Psoas muscle (tissue), 8 donors: ENCODE results near the gene SNAP47. TPM values are rescaled to one million over a fixed set of nuclear protein-coding genes. Genes with fewer than 3 reads are reported as not detected.

Experiments
- ATAC-seq, 4 donors: fragments of 200-7000 bp; cut with Tn5 transposase; one replicate each; pipeline ENCODE4 v1.9.1; 2020; ENCODE audit warnings: moderate library complexity in 3 of 4, mild to moderate bottlenecking in 2 of 4
- DNase-seq, 2 donors: peaks; one replicate each; pipeline ENCODE4 v3.0.0-alpha.2; 2020
- H3K27ac ChIP-seq: fragments of 200-600 bp; one replicate; pipeline ENCODE4 v1.8.0; 2022
- H3K27me3 ChIP-seq, 3 donors: fragments of 200-600 bp in 1 of 3; one replicate each; pipeline versions ENCODE4 v1.6.1 to v1.8.0; 2013 to 2022; ENCODE audit warnings: low read length in 2 of 3, mild to moderate bottlenecking in 2 of 3, moderate library complexity in 1 of 3; ENCODE audit not compliant: insufficient read depth in 3 of 3
- H3K36me3 ChIP-seq, 2 donors: fragments of 200-600 bp in 1 of 2; one replicate each; pipeline versions ENCODE4 v1.6.1 to v1.8.0; 2013 to 2022; ENCODE audit warnings: low read depth in 1 of 2, mild to moderate bottlenecking in 1 of 2, moderate library complexity in 1 of 2; ENCODE audit not compliant: insufficient read depth in 1 of 2
- H3K4me1 ChIP-seq: fragments of 200-600 bp; one replicate; pipeline ENCODE4 v1.8.0; 2022
- H3K4me3 ChIP-seq: fragments of 200-600 bp; one replicate; pipeline ENCODE4 v1.8.0; 2022; ENCODE audit warnings: mild to moderate bottlenecking
- H3K9me3 ChIP-seq: fragments of 200-600 bp; one replicate; pipeline ENCODE4 v1.8.0; 2022
- WGBS, 3 donors: extraction: QIAGEN DNeasy Blood & Tissue Kit; methylation state at CpG; one replicate each; pipeline versions ENCODE4 v1.1.6 to v1.1.7; 2013; 5-methylcytosine and 5-hydroxymethylcytosine counted together
- intact Hi-C, 2 donors: fragments of 100-400 bp; cut with DNase I; formaldehyde crosslinking; loops; one replicate each; pipeline versions ENCODE4 v1.11.0 to v1.14.2; 2022
- polyA plus RNA-seq, 3 donors: library from polyadenylated mRNA; stranded (reverse); fragments of 200-250 nt; gene quantifications; one replicate each; pipeline ENCODE4 v1.2.3, GENCODE V29; 2013
- total RNA-seq, 4 donors: library from RNA; stranded (reverse); fragmentation: NEBNext Ultra II Directional in 2 of 4; extraction: Animal tissue kit (Norgen Biotek cat#: 25700) in 2 of 4; gene quantifications; one replicate each; pipeline versions ENCODE4 v1.2.1 to v1.2.4, GENCODE V29; 2021 to 2023
- TF ChIP-seq, protein P1 (sequence below): fragments of 200-600 bp; IDR thresholded peaks from one replicate; pipeline ENCODE4 v1.8.0; 2022; ENCODE audit warnings: antibody characterized with exemption
- donor health status: healthy with polysubstance abuse.
- donor health status: DM: no; HTN: no; CAD: no; lungs with moderate emphysema.
- donor health status: Bipolar disorder and iron deficiency.
- donor health status: healthy.
- donor health status: DM: yes; HTN: yes; CAD: no.
- donor health status: DM: no; HTN: no; CAD: no.
- donor health status: DM: no; HTN: no; CAD: no.
- donor health status: DM: yes; HTN: yes; CAD: no.

Gene SNAP47
- total and polyA plus RNA-seq, 7 donors: 17.9 to 40.5 (median 26.6) TPM

DNA sequence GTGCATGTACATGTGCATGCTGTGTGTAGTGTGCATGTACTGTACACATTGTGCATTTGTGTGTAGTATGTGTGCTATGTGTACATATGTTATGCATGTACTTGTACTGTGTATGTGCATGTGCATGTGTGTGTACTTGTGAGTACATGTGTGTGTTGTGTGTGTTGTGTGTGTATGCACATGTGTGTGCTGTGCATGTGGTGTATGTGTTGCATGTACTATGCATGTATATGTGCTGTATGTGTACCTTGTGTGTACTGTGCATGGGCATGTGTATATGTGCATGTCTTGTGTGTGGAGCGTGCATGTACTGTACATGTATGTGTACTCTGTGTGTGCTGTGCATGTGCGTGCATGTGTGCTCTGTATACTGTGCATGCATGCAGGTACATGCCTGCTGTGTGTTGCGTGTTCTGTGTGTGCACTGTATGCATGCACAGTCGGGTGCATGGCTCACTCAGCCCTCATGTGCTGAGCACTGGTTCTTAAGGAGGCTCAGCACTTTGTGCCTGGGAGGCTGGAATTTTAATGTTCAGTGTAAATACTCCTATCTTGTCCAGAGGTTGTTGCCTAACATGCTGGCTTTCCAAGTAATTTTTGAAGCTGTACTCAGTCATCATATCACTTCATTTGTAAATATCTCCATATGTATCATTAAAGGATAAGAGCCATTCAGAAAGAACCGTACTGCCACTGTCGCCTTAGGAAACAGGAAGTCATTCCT is 32.3 kb downstream of the SNAP47 start:
- H3K4me3 ChIP-seq: no peak overlapping the region
- peaks cover 10 to 39% of the 10 kb centered on the region in 2 donors for H3K36me3 ChIP-seq
- no peaks in the 10 kb centered on the region for H3K27me3 ChIP-seq
- intact Hi-C loops: loop anchor here in 1 of 2 donors (10.0 kb wide), 1 partner anchor 307 kb away; no protein-coding TSS in a partner anchor
- WGBS, 3 donors: 92 to 94% (median 92%) methylated on average over 6 of the region's 6 CpGs
- no peak for ATAC-seq
- H3K4me1 ChIP-seq: peaks cover 18% of the 10 kb centered on the region
- TF ChIP-seq, protein P1, sequence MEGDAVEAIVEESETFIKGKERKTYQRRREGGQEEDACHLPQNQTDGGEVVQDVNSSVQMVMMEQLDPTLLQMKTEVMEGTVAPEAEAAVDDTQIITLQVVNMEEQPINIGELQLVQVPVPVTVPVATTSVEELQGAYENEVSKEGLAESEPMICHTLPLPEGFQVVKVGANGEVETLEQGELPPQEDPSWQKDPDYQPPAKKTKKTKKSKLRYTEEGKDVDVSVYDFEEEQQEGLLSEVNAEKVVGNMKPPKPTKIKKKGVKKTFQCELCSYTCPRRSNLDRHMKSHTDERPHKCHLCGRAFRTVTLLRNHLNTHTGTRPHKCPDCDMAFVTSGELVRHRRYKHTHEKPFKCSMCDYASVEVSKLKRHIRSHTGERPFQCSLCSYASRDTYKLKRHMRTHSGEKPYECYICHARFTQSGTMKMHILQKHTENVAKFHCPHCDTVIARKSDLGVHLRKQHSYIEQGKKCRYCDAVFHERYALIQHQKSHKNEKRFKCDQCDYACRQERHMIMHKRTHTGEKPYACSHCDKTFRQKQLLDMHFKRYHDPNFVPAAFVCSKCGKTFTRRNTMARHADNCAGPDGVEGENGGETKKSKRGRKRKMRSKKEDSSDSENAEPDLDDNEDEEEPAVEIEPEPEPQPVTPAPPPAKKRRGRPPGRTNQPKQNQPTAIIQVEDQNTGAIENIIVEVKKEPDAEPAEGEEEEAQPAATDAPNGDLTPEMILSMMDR: no peak
- no peaks in the 10 kb centered on the region for H3K9me3 ChIP-seq
- DNase-seq: no peak
- no peak overlapping the region for H3K27ac ChIP-seq

GRCh38 chr1:227768125-227768439 is 32.8 kb downstream of the SNAP47 start:
- Histone ChIP-seq H3K4me3 (no peak overlapping the region), H3K9me3 (no peaks in the 10 kb centered on the region), H3K4me1 (peaks cover 12% of the 10 kb centered on the region), H3K36me3 (peaks cover 10 to 39% of the 10 kb centered on the region in 2 donors), H3K27ac (no peak overlapping the region), H3K27me3 (no peaks in the 10 kb centered on the region)
- no peak for DNase-seq
- TF ChIP-seq, protein P1: no peak
- intact Hi-C loops: loop anchor here in 1 of 2 donors (10.0 kb wide), 1 partner anchor 307 kb away; no protein-coding TSS in a partner anchor
- no peak for ATAC-seq
- 92 to 96% (median 93%) methylated on average over 7 of the region's 7 CpGs for WGBS, 3 donors

- TF ChIP-seq, protein P1: no peak
- H3K27me3 ChIP-seq: no peaks in the 10 kb centered on the region
- no peaks in the 10 kb centered on the region for H3K9me3 ChIP-seq
- H3K4me1 ChIP-seq: peaks cover 7% of the 10 kb centered on the region
- no peak overlapping the region for H3K27ac ChIP-seq
- no peak overlapping the region for H3K4me3 ChIP-seq
- intact Hi-C loops: loop anchor here in 1 of 2 donors (10.0 kb wide), 1 partner anchor 306 kb away; no protein-coding TSS in a partner anchor
- ATAC-seq: no peak
- no peak for DNase-seq
- WGBS, 3 donors: 89 to 95% (median 94%) methylated on average over 6 of the region's 6 CpGs
- peaks cover 10 to 39% of the 10 kb centered on the region in 2 donors for H3K36me3 ChIP-seq
These were observed 33.4 kb downstream of the SNAP47 start for GRCh38 chr1:227768640-227769039.

GRCh38 chr1:227769047-227769935 is 34.1 kb downstream of the SNAP47 start:
- WGBS, 3 donors: 92 to 94% (median 92%) methylated on average over 20 of the region's 20 CpGs
- Histone ChIP-seq H3K4me3 (no peak overlapping the region), H3K4me1 (peaks cover under 1% of the 10 kb centered on the region), H3K9me3 (no peaks in the 10 kb centered on the region), H3K27ac (no peak overlapping the region), H3K27me3 (no peaks in the 10 kb centered on the region), H3K36me3 (peaks cover 10 to 40% of the 10 kb centered on the region in 2 donors)
- no peak for ATAC-seq
- DNase-seq: peak in 1 of 2 donors; percentile 35
- intact Hi-C loops: loop anchor here in 1 of 2 donors (10.0 kb wide), 1 partner anchor 306 kb away; no protein-coding TSS in a partner anchor
- TF ChIP-seq, protein P1: no peak
